NCI-H1092 (cell line): ENCODE measurements around the gene HOXD8.

ENCODE experiments used
- DNase-seq: peaks from one replicate; lab custom pipeline; 2025; lab: John Stamatoyannopoulos, UW

The HOXD8 gene

DNA sequence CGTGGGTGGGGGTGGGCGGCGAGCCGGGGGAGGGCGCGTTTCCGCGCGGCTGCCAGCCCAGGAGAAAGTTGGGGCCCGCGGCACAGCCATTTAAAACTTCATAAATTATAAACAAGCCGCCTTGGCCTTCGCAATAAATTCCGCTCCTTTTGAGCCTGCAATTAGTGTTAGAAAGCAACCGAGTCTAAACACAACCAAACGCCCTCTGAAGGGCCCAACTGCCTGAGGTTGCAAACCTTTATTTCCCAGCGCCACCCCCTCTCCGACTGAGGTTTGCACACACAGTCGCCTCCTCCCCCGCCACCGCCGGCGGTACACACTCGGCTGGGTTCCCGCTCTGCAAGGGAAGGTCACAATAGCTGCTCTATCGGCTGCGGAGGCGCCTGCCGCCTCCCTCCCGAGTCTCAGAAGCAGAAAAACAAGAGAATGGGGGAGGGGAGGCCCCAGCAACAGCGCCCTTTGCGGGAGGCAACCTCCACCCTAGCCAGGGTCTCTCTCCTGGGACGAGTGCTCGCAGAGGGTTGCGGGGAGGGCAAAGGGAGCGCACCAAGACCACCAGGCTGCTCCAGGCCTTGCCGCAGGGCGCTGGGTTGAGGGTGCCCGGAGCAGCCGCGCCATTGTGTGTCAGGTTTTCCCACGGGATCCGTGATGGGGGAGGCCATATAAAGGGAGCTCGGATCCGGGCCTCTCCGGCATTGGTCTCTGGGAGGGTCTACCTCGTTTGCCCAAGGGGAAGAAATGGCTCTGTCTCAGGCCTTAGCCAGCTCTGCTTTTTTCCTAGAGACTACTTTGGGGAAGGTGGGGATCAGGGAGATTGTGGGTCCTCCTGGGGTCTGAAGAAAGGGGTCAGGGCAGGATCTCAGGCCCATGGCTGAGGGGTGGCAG, 45.6 kb downstream of the HOXD8 start:
- DNase-seq = peak; percentile 67

DNA sequence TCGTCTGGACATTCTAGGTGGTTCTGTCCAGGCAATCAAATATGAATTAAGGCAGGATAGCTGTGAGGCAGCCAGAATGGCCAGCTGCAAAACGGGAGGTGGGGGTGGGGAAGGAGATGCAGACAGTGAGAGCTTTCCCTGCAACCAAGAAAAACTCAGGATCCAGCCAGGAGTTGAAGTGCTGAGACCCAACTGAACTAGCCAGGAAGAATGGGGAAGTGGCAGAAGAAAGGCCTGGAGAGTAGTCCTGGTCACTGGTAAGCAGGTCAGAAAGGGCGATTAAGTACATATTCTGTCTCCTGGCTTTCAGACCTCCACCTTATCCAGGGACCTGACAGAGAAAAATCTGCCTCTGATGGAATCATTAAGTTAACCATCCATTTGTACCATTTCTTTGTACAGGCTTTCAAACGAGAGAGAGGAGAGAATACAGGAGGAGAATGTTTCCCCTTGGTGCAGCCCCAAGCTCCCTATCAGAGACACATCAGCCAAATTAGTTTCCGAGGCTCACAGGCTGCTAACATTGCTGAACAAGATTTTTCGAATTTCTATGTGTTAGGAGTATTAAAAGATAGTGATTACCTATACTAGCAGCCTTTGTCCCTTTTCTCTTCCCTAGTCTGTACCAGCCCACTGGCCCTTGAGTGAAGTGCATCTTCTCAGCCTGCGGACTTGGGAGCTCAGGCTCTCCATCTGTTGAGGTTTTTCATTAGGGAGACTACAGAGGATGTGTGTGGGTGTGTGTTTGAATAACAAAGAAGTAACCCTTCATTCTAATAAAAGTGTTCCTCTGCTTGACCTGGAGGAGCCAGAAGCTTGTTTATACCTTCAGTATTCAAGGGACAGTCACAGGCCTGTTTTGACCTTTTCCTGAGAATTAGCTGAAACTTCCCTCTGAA, 46.5 kb downstream of the HOXD8 start:
- DNase-seq = no peak

DNA sequence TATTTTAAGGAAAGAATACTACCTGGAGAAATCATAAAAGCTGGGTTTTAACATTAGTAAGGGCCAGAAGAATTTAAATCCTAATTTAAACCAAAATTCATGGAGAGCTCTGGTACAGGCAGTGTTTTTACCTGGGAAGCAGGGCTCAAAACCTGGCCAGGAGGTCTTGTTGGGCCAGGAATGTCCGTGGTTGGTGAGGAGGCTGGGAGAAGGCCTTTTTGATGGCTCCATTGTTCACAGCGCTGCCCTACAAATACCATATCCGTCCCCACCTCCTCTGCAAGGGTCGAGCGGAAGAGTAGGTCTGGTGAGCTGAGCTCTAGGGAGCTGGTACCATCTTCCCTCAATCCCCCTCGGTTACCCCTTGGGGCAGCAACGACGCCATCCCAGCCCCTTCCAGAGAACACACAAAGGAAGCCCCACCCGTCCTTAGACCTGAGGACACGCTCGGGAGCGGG, 48.1 kb downstream of the HOXD8 start:
- no peak for DNase-seq

DNA sequence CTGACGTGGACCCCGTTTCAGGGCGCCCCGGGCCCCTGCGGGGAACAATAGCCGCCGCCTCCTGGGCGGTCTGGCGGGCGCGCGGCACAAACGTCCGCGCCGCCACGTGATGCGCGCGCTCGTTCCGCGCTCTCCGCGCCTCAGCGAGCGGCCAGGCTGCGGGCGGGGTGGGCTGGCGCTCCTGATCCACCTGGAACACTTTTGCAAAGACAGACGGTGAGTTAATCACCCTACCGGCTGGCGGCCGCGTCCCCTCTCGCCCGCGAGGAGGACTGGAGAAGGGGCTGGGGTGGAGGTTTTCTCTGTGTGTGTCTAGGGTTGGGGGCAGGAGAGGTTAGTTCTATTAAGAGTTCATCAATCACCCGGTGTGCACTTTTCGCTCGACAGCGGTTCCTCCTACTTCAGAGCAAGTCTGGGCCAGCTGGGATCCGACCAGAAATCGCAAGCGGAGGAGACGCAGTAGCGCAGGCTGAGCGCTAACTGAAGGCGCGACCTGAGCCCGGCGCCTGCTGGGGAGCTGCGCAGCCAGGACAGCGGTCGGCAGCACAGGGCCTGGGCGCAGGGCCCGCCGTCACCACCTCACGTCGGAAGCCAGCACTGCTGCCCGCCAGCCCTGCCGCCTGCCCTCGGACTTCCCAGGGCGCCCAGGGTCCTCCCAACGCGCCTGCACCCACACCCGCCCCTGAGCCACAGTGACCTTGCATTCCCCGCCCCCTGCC, 48.7 kb downstream of the HOXD8 start:
- no peak for DNase-seq

DNA sequence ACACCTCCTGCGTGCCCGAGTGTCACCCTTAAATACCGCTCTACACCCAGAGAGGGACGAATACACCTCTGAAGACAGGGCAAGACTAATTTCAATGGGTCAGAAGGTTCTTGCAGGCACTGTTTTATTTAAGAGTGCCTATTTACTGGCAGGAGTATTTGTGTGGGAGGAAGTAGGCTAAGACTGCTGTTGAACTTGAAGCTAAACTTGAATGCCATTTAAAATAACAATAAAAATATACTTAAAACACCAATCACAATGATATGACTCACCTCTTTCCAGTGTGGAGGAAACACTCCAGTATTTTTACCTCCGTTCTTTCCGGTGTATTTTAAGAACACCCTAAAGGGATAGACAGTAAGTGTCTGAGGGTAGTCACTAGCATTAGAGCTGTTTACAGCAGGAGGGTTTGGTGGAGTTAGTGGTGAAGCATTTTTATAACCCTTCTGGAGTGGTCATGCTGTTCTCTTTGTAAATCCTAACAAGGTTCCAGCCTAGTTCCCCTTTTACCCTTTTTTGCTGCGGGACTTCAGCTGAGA, 49.3 kb downstream of the HOXD8 start:
- DNase-seq = no peak

DNA sequence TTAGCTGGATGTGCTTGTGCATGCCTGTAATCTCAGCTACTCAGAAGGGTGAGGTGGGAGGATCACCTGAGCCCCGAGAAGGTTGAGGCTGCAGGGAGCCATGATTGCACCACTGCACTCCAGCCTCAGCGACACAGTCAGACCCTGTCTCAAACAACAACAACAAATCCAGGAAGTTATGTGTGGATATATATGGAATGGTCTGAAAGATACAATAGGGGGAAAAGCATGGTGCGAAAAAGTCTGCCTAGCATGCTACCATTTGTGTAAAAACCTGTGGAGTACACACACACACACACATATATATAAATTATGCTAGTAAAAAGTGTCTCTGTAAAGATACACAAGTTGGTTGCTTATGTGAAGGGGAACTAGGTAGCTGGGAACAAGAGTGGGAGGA, 52.0 kb downstream of the HOXD8 start:
- DNase-seq = no peak
